Measurements from ENCODE around the gene CACNA2D1. TPM values are rescaled to one million over a fixed set of nuclear protein-coding genes. Genes with fewer than 3 reads are reported as not detected.

CACNA2D1 gene
- total and polyA plus RNA-seq, 4 donors, result 1.1 to 33.4 (median 6.5) TPM

DNA sequence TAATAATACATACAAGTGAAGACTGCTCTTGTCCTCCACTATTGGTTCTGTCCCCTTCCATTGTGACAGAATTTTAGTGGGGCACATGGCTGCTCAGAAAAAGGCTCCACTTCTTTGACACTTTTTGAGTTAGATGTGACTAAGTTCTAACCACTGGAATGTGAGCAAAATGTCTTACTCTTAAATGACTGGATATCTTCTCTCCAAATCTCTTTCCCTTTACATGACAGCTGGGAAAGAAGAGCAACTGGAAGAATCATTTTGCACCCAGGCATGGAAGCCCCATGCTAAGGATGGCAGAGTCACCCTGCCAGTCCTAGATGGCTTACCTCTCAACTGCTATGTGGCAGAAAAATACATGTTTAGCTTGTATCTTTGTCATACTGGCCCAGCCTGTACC is 97.7 kb downstream of the CACNA2D1 start:
- ATAC-seq (ENCODE audit: insufficient read depth, low FRiP score), result no peak
- H3K4me1 ChIP-seq (ENCODE audit: control insufficient read depth in 5 of 5, insufficient read depth in 5 of 5, low read length in 5 of 5), result peaks cover 0 to 9% (median 0%) of the 10 kb centered on the region in 5 donors
- no peak for DNase-seq
- H3K9ac ChIP-seq (ENCODE audit: insufficient read depth in 1 of 2, low read length in 2 of 2), result no peak overlapping the region
- H3K36me3 ChIP-seq (ENCODE audit: control insufficient read depth in 4 of 4, insufficient read depth in 4 of 4, low read length in 4 of 4), result no peaks in the 10 kb centered on the region
- TF ChIP-seq CTCF (IDR thresholded peaks at IDR 0.05; ENCODE audit: control extremely low read depth, extremely low read depth), result no peak
- no peaks in the 10 kb centered on the region for H3K9me3 ChIP-seq (ENCODE audit: control insufficient read depth in 4 of 4, insufficient read depth in 3 of 4, low read length in 3 of 4)
- H3K4me3 ChIP-seq, result no peak overlapping the region
- H3K27ac ChIP-seq (ENCODE audit: low read depth in 1 of 2, low read length in 1 of 2), result no peak overlapping the region
- no peaks in the 10 kb centered on the region for H3K27me3 ChIP-seq (ENCODE audit: control insufficient read depth in 3 of 3, insufficient read depth in 3 of 3, low read length in 2 of 3)

- no peak for TF ChIP-seq CTCF (IDR thresholded peaks at IDR 0.05; ENCODE audit: control extremely low read depth, extremely low read depth)
- WGBS, 2 donors, result 60 to 65% methylated on average over 1 of the region's 1 CpG
- no peak for ATAC-seq (ENCODE audit: insufficient read depth, low FRiP score)
- H3K27ac ChIP-seq (ENCODE audit: low read depth in 1 of 2, low read length in 1 of 2), result no peak overlapping the region
- H3K9me3 ChIP-seq (ENCODE audit: control insufficient read depth in 4 of 4, insufficient read depth in 3 of 4, low read length in 3 of 4), result no peaks in the 10 kb centered on the region
- H3K9ac ChIP-seq (ENCODE audit: insufficient read depth in 1 of 2, low read length in 2 of 2), result no peak overlapping the region
- peaks cover 0 to 8% (median 0%) of the 10 kb centered on the region in 5 donors for H3K4me1 ChIP-seq (ENCODE audit: control insufficient read depth in 5 of 5, insufficient read depth in 5 of 5, low read length in 5 of 5)
- H3K4me3 ChIP-seq, result no peak overlapping the region
- no peaks in the 10 kb centered on the region for H3K27me3 ChIP-seq (ENCODE audit: control insufficient read depth in 3 of 3, insufficient read depth in 3 of 3, low read length in 2 of 3)
- H3K36me3 ChIP-seq (ENCODE audit: control insufficient read depth in 4 of 4, insufficient read depth in 4 of 4, low read length in 4 of 4), result no peaks in the 10 kb centered on the region
- no peak for DNase-seq
Observed at GRCh38 chr7:82343716-82344115, 99.9 kb downstream of the CACNA2D1 start.

DNA sequence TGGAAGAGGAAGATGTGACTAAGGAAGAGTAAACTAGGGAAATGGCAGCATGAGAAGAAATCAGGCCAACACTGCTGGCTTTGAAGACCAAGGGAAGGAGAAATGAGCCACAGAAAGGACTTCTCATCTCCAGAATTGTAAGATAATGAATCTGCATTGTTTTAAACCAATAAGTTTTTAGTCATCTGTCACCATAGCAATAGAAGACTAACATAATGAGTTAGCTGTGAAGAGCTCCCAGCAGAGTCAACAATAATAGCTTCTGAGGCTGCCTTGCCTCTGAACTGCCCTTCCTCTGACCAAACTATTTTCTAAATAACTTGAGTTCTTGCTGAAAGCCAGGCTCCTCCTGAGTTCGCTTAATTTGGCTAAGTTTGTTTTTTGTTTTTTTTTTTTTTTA is 103.6 kb downstream of the CACNA2D1 start:
- TF ChIP-seq CTCF (IDR thresholded peaks at IDR 0.05; ENCODE audit: control extremely low read depth, extremely low read depth), result no peak
- 89 to 95% methylated on average over 1 of the region's 1 CpG for WGBS, 2 donors
- ATAC-seq (ENCODE audit: insufficient read depth, low FRiP score) (no peak), DNase-seq (no peak)
- H3K4me3 ChIP-seq, result no peak overlapping the region
- H3K9me3 ChIP-seq (ENCODE audit: control insufficient read depth in 4 of 4, insufficient read depth in 3 of 4, low read length in 3 of 4), result no peaks in the 10 kb centered on the region
- no peak overlapping the region for H3K9ac ChIP-seq (ENCODE audit: insufficient read depth in 1 of 2, low read length in 2 of 2)
- H3K27me3 ChIP-seq (ENCODE audit: control insufficient read depth in 3 of 3, insufficient read depth in 3 of 3, low read length in 2 of 3), result no peaks in the 10 kb centered on the region
- no peak overlapping the region for H3K27ac ChIP-seq (ENCODE audit: low read depth in 1 of 2, low read length in 1 of 2)
- no peaks in the 10 kb centered on the region for H3K36me3 ChIP-seq (ENCODE audit: control insufficient read depth in 4 of 4, insufficient read depth in 4 of 4, low read length in 4 of 4)
- peaks cover 0 to 2% (median 0%) of the 10 kb centered on the region in 5 donors for H3K4me1 ChIP-seq (ENCODE audit: control insufficient read depth in 5 of 5, insufficient read depth in 5 of 5, low read length in 5 of 5)

DNA sequence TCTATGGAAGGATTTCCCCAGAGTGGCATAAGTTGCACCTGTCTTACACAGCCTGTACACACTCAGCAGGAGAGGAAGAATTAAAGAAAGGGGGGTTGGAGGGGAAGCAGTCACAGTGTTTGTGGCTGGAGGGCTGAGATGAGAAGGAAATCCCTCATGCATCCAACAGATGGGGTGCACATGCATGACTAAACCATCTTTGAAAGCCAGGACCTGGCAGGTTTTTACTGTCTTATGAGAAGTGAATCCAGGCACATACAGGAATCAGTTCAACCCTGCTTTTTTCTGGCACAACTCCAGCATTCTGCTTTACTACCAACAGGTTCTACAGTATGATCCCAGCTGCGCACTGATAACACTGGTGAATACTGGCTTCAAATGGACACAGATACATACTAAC is 107.7 kb downstream of the CACNA2D1 start:
- Histone ChIP-seq H3K4me3 (no peak overlapping the region), H3K36me3 (ENCODE audit: control insufficient read depth in 4 of 4, insufficient read depth in 4 of 4, low read length in 4 of 4) (no peaks in the 10 kb centered on the region), H3K27ac (ENCODE audit: low read depth in 1 of 2, low read length in 1 of 2) (no peak overlapping the region), H3K4me1 (ENCODE audit: control insufficient read depth in 5 of 5, insufficient read depth in 5 of 5, low read length in 5 of 5) (peaks cover 0 to 2% (median 0%) of the 10 kb centered on the region in 5 donors), H3K9ac (ENCODE audit: insufficient read depth in 1 of 2, low read length in 2 of 2) (no peak overlapping the region), H3K27me3 (ENCODE audit: control insufficient read depth in 3 of 3, insufficient read depth in 3 of 3, low read length in 2 of 3) (no peaks in the 10 kb centered on the region), H3K9me3 (ENCODE audit: control insufficient read depth in 4 of 4, insufficient read depth in 3 of 4, low read length in 3 of 4) (no peaks in the 10 kb centered on the region)
- TF ChIP-seq CTCF (IDR thresholded peaks at IDR 0.05; ENCODE audit: control extremely low read depth, extremely low read depth), result no peak
- DNase-seq, result peak in 2 of 3 donors; percentile 11 to 23
- WGBS, 2 donors, result 92 to 97% methylated on average over 1 of the region's 1 CpG
- ATAC-seq (ENCODE audit: insufficient read depth, low FRiP score), result no peak

Measured in lung (tissue), 12 donors.